ENCODE measurements around the gene LTV1. TPM values are rescaled to one million over a fixed set of nuclear protein-coding genes. Genes with fewer than 3 reads are reported as not detected.
"Not testable (repeated sequence)": the region's sequence is repeated elsewhere in the genome, so short reads cannot be mapped to it uniquely, and the experiment has no call there.

Gene LTV1
- polyA plus RNA-seq, 3 donors from 2014 or later: 8.1 to 23.0 (median 11.2) TPM

DNA sequence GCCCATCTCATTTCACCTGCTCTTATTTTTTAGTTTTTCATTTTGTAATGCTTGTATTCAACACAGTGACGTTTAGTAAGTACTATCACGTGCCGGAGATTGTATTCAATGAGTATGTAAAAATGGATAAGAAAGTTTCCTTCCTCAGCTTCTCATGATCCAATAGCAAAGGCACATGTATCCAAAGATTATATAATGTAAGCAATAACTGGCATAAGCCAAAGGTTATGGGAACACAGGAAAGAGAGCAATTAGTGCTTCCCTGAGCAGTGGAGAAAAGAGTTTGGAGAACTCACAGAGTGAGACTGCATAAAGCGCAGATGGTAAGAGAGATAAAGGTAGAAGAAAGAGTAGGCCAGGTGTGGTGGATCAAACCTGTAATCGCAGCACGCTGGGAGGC, 21.8 kb upstream of the LTV1 start:
- Mint-ChIP-seq H3K4me3 (no peak overlapping the region), H3K27me3 (ENCODE audit: low read depth in 3 of 3) (no peaks in the 10 kb centered on the region), H3K36me3 (peaks cover 0 to 12% (median 4%) of the 10 kb centered on the region in 3 donors), H3K9me3 (no peaks in the 10 kb centered on the region), H3K27ac (no peak overlapping the region), H3K4me1 (no peaks in the 10 kb centered on the region)
- no peak for DNase-seq

DNA sequence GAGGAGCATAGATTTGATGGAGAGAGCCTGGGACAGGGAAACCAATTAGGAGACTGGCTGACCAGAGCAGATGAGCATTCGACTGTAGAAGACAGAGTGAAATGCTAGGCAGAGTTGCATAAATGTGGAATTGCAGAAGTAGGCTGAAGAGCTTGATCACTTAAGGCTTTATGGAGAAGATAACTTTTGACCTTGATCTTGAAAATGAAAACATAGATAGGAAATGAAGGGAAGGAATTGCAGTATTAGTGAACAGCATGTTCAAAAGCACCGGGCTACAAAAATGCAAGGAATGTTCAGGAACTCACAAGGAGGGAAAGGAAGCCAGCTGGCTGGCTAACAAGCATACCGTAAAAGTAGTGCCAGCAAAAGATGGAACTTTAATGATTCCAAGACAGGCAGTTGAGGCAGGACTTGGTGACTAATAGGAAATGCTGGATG, 20.5 kb upstream of the LTV1 start:
- Mint-ChIP-seq H3K4me1 (no peaks in the 10 kb centered on the region), H3K36me3 (peaks cover 0 to 12% (median 4%) of the 10 kb centered on the region in 3 donors), H3K27ac (no peak overlapping the region), H3K9me3 (no peaks in the 10 kb centered on the region), H3K4me3 (no peak overlapping the region), H3K27me3 (ENCODE audit: low read depth in 3 of 3) (no peaks in the 10 kb centered on the region)
- DNase-seq: no peak

DNA sequence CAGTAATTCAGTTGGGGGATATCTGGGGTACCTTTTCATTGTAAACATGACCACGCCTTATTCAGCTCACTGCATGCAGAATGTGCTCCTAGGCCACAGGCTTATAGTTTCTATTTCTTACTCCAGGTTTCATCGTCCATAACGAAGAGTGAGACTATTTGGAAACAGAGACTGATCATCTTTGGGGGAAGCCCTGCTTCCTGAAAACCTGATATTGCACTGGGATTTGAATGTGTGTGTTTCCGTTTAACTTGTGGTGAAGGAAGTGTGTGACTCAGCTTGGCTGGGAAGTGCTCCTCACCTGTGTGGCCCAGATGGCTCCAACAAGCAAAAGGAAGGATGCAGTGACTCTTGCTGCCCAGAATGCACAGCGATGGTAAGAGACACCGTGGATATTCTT, 19.6 kb upstream of the LTV1 start:
- no peak overlapping the region for H3K27ac Mint-ChIP-seq
- H3K4me1 Mint-ChIP-seq: no peaks in the 10 kb centered on the region
- H3K27me3 Mint-ChIP-seq (ENCODE audit: low read depth in 3 of 3): no peaks in the 10 kb centered on the region
- H3K4me3 Mint-ChIP-seq: no peak overlapping the region
- no peaks in the 10 kb centered on the region for H3K9me3 Mint-ChIP-seq
- H3K36me3 Mint-ChIP-seq: peaks cover 0 to 12% (median 4%) of the 10 kb centered on the region in 3 donors
- no peak for DNase-seq

DNA sequence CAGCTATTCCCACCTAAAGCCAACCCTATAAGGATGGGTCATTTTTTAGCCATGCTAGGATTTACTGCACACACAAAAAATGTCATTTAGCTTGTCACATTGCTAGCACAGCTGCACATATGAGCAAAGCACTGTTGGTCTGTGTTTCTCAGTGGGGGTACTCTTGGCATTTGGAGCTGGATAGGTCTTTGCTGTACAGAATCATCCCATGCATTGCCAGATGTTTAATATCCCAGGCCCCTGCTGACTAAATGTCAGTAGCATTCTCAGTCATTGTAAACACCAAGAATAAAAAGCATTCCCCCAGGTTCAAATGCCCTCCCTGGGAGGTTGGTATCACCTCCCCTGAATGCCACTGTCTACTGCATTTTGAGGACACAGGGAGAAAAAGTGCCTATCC, 14.6 kb upstream of the LTV1 start:
- no peaks in the 10 kb centered on the region for H3K4me1 Mint-ChIP-seq
- H3K9me3 Mint-ChIP-seq: no peaks in the 10 kb centered on the region
- no peak overlapping the region for H3K4me3 Mint-ChIP-seq
- peaks cover 0 to 7% (median 4%) of the 10 kb centered on the region in 3 donors for H3K36me3 Mint-ChIP-seq
- DNase-seq: no peak
- no peak overlapping the region for H3K27ac Mint-ChIP-seq
- no peaks in the 10 kb centered on the region for H3K27me3 Mint-ChIP-seq (ENCODE audit: low read depth in 3 of 3)

DNA sequence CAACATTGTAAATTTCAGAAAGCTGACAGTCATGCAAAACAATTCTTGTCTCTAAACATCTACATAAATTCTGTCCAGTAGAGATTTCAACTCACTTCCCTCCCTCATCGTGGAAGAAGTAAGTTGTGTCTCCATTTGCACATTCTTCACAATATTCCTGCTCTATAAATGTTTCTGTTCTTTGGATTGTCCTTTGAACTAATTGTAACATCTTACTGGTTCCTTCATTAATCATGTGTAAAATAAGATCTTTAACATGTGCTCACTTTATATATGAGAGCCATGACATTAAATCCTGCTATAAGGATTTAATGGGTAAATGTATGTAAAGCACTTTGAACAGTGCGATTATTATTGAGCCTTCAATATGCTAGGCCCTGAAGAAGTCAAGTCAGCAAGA, 7.0 kb upstream of the LTV1 start:
- DNase-seq: no peak
- no peaks in the 10 kb centered on the region for H3K36me3 Mint-ChIP-seq
- peaks cover 0 to 6% (median 2%) of the 10 kb centered on the region in 3 donors for H3K27me3 Mint-ChIP-seq (ENCODE audit: low read depth in 3 of 3)
- no peaks in the 10 kb centered on the region for H3K4me1 Mint-ChIP-seq
- H3K4me3 Mint-ChIP-seq: no peak overlapping the region
- no peak overlapping the region for H3K27ac Mint-ChIP-seq
- no peaks in the 10 kb centered on the region for H3K9me3 Mint-ChIP-seq

DNA sequence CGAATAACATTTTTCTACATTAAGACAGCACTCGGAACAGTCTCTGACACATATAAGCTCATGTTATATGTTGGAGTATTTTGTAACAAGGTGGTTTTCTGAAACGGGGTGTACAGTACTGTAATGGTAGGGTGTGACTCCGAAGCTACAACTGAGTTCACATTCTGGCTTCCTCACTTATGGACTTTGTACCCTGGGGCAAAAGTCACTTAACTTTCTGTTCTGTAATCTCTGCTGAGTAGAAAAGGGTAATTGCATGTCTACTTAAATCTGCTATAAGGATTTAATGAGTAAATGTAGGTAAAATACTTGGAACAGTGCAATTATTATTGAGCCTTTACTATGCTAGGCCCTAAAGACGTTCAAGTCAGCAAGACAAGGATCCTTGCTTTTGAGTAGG, 4.7 kb upstream of the LTV1 start:
- H3K36me3 Mint-ChIP-seq: no peaks in the 10 kb centered on the region
- no peaks in the 10 kb centered on the region for H3K9me3 Mint-ChIP-seq
- no peak for DNase-seq
- no peak overlapping the region for H3K27ac Mint-ChIP-seq
- peaks cover 0 to 13% (median 10%) of the 10 kb centered on the region in 3 donors for H3K27me3 Mint-ChIP-seq (ENCODE audit: low read depth in 3 of 3)
- H3K4me3 Mint-ChIP-seq: no peak overlapping the region
- H3K4me1 Mint-ChIP-seq: peaks cover 4 to 11% of the 10 kb centered on the region in 2 donors

DNA sequence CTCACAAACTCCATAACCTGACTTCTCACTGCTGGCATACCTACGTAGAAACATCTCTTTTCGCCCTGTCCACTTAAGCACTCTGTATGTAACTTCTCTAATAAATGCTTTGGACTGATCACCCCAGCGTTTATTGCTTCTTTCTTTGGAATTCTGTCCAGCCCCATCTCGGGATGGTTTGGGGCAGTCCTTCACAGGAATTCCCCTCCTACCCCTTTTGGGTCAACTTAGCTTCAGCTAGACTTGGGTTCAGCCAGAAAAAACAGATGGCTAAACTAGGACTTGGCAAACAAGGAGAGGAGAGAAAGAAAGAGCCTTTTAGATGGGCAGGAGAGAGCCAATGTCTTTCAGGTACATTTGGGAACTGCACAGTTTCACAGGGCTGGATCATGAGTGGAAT, 3.9 kb upstream of the LTV1 start:
- H3K36me3 Mint-ChIP-seq: no peaks in the 10 kb centered on the region
- H3K4me3 Mint-ChIP-seq: no peak overlapping the region
- no peak overlapping the region for H3K27ac Mint-ChIP-seq
- H3K4me1 Mint-ChIP-seq: peaks cover 12 to 19% of the 10 kb centered on the region in 2 donors
- H3K27me3 Mint-ChIP-seq (ENCODE audit: low read depth in 3 of 3): peaks cover 0 to 19% (median 15%) of the 10 kb centered on the region in 3 donors
- no peaks in the 10 kb centered on the region for H3K9me3 Mint-ChIP-seq
- no peak for DNase-seq

DNA sequence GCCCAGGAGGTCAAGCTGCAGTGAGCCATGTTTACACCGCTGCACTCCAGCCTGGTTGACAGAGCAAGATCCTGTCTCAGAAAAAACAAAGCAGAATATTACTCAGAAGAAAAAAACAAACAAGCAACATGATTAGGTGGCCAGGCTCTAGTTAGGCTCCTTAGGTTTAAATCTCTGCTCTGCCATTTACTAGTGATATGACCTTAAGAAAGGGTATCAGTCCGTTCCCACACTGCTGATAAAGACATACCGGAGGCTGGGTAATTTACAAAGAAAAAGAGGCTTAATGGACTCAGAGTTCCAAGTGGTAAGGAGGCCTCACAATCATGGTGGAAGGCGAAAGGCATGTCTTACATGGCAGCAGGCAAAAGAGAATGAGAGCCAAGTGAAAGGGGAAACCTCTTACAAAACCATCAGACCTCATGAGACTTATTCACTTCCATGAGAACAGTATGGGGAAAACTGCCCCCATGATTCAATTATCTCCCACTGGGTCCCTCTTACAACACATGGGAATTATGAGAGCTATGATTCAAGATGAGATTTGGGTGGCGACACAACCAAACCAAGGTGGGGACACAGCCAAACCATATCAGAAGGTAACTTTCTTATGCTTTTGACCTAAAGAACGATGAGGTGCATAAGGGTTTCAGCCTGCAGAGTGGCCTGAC, 2.4 kb upstream of the LTV1 start:
- Mint-ChIP-seq H3K27me3 (ENCODE audit: low read depth in 3 of 3) (peaks cover 0 to 16% (median 15%) of the 10 kb centered on the region in 3 donors), H3K9me3 (no peaks in the 10 kb centered on the region), H3K36me3 (peaks cover 0 to 2% (median under 1%) of the 10 kb centered on the region in 3 donors), H3K4me3 (peak overlapping the region in 3 of 5 donors; percentile 23 to 44 (median 33)), H3K27ac (peak overlapping the region in 2 of 6 donors; percentile 7), H3K4me1 (peaks cover 15 to 26% of the 10 kb centered on the region in 2 donors)
- no peak for DNase-seq

DNA sequence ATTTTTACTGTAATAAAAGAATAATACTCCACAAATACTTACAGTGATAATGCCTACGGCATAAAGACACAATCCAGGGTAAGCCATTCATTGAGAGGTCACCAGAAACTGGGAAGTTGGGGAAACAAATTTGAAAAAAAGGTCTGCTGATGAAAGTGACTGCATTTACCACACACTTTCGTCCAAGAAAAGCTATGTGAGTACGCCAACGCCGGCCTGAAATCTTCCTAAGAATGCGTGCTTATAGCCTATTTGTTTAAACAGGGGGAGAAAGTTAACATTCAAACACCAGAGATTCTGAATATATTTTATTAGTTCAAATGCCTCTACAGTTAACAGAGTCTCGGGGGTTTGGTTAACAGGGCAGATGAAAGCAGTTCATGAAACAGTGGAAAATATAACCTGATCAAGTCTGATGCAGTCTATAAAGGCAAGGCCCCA, 657 bp upstream of the LTV1 start:
- DNase-seq: no peak
- peak overlapping the region; percentile 95 to 98 (median 96) for H3K27ac Mint-ChIP-seq
- peaks cover 6 to 16% (median 9%) of the 10 kb centered on the region in 3 donors for H3K36me3 Mint-ChIP-seq
- peaks cover 0 to 16% (median 15%) of the 10 kb centered on the region in 3 donors for H3K27me3 Mint-ChIP-seq (ENCODE audit: low read depth in 3 of 3)
- peaks cover 20 to 38% of the 10 kb centered on the region in 2 donors for H3K4me1 Mint-ChIP-seq
- no peaks in the 10 kb centered on the region for H3K9me3 Mint-ChIP-seq
- peak overlapping the region; percentile 91 to 96 (median 94) for H3K4me3 Mint-ChIP-seq

DNA sequence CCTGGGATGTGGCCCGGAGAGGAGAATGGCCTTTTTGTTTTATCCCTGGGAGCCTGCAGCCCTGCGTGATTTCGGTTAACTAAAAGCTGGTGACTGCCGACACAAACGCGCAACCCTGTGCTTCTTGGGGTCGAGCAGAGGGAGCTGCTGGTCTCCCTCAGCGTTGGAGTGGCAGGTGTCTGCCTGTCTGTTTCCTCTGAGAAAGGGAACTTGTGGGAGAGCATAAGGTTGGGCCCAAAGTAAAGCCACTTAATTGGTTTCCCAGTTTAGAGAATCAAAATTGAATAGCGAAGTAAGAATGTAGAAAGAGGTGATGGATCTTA, 500 bp downstream of the LTV1 start:
- Mint-ChIP-seq H3K4me1 (peaks cover 20 to 42% of the 10 kb centered on the region in 2 donors), H3K36me3 (peaks cover 12 to 24% (median 15%) of the 10 kb centered on the region in 3 donors), H3K27ac (peak overlapping the region; percentile 95 to 98 (median 96)), H3K27me3 (ENCODE audit: low read depth in 3 of 3) (peaks cover 0 to 17% (median 15%) of the 10 kb centered on the region in 3 donors), H3K9me3 (no peaks in the 10 kb centered on the region), H3K4me3 (peak overlapping the region; percentile 91 to 96 (median 94))
- DNase-seq: no peak

DNA sequence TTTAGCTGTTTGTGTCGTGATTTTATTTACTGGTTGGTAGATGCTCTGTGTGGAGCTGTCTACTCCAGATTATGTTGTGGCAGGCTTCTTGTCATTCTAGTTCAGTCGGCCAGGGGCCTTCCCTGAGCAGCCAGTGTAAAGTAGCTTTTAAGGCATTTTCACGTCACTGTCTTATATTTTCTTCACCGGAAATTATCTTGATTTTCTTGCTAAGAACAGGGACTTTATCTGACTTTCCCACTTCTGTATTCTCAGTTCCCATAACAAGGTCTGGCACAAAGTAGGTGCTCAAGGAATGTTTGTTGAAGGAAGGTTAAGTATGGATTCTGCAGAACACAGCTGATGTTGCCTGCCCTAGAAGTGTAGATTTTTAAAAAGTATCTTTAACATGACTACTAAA, 868 bp downstream of the LTV1 start:
- Mint-ChIP-seq H3K36me3 (peaks cover 16 to 28% (median 17%) of the 10 kb centered on the region in 3 donors), H3K4me1 (peaks cover 20 to 42% of the 10 kb centered on the region in 2 donors), H3K9me3 (no peaks in the 10 kb centered on the region), H3K27ac (peak overlapping the region; percentile 95 to 98 (median 96)), H3K4me3 (peak overlapping the region; percentile 91 to 96 (median 94)), H3K27me3 (ENCODE audit: low read depth in 3 of 3) (peaks cover 0 to 17% (median 15%) of the 10 kb centered on the region in 3 donors)
- peak in 1 of 3 donors; percentile 19 for DNase-seq

DNA sequence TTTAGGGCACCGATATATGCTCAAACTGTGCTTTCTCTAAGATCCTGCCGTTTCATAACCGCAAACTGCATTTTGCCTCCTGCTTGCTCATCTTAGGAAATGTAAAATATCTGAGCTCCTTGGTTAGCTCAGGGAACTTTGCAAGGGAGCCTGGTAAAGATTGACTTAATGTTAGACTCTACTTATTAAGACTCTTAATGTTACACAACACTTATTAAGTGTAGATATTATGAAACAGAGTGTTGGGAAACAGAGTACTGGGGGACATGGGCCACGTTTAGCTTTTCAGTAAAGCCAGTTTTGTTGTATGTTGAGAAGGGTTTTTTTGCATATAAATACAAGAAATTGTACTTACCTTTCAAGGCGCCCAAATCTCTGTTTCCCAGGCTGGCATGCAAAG, 1.9 kb downstream of the LTV1 start:
- Mint-ChIP-seq H3K27me3 (ENCODE audit: low read depth in 3 of 3) (peaks cover 0 to 17% (median 13%) of the 10 kb centered on the region in 3 donors), H3K4me1 (peaks cover 20 to 42% of the 10 kb centered on the region in 2 donors), H3K27ac (no peak overlapping the region), H3K4me3 (peak overlapping the region in 2 of 5 donors; percentile 35 to 51), H3K9me3 (no peaks in the 10 kb centered on the region), H3K36me3 (peaks cover 22 to 36% (median 25%) of the 10 kb centered on the region in 3 donors)
- DNase-seq: no peak

DNA sequence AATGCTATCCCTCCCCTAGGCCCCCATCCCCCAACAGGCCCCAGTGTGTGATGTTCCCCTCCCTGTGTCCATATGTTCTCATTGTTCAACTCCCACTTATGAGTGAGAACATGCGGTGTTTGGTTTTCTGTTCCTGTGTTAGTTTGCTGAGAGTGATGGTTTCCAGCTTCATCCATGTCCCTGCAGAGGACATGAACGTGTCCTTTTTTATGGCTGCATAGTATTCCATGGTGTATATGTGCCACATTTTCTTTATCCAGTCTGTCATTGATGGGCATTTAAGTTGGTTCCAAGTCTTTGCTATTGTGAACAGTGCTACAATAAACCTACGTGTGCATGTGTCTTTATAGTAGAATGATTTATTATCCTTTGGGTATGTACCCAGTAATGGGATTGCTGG, 8.6 kb downstream of the LTV1 start:
- H3K4me1 Mint-ChIP-seq: peaks cover 26 to 40% of the 10 kb centered on the region in 2 donors
- H3K27ac Mint-ChIP-seq: not testable (repeated sequence)

DNA sequence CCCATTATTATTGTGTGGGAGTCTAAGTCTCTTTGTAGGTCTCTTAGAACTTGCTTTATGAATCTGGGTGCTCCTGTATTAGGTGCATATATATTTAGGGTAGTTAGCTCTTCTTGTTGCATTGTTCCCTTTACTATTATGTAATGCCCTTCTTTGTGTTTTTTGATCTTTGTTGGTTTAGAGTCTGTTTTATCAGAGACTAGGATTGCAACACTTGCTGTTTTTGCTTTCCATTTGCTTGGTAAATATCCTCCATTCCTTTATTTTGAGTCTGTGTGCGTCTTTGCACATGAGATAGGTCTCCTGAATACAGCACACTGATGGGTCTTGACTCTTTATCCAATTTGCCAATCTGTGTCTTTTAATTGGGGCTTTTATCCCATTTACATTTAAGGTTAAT, 11.9 kb downstream of the LTV1 start:
- H3K4me3 Mint-ChIP-seq; H3K9me3 Mint-ChIP-seq; H3K27me3 Mint-ChIP-seq (ENCODE audit: low read depth in 3 of 3); H3K27ac Mint-ChIP-seq; DNase-seq: not testable (repeated sequence)
- Mint-ChIP-seq H3K36me3 (peaks cover 82 to 93% (median 85%) of the 10 kb centered on the region in 3 donors), H3K4me1 (peaks cover 26 to 34% of the 10 kb centered on the region in 2 donors)

More for the DNA sequence above, 8.6 kb downstream of the LTV1 start:
- not testable (repeated sequence) for H3K27me3 Mint-ChIP-seq (ENCODE audit: low read depth in 3 of 3); H3K4me3 Mint-ChIP-seq; H3K9me3 Mint-ChIP-seq; DNase-seq
- peaks cover 78 to 88% (median 79%) of the 10 kb centered on the region in 3 donors for H3K36me3 Mint-ChIP-seq

All from immature natural killer cell (primary cell).